H1 (cell line): ENCODE results near the gene KCTD20. TPM values are rescaled to one million over a fixed set of nuclear protein-coding genes. Genes with fewer than 3 reads are reported as not detected.

Experiments
- CTCF ChIA-PET: fragments of 300-600 bp; sonication (Branson Sonifier 250); formaldehyde crosslinking; loops from one replicate; lab custom pipeline; 2021; ENCODE audit not compliant: partially characterized antibody; lab: Charles Lee
- POLR2A ChIA-PET: fragments of 300-600 bp; sonication (Branson Sonifier 250); formaldehyde crosslinking; loops from one replicate; lab custom pipeline; 2021; ENCODE audit warnings: inconsistent platforms; ENCODE audit not compliant: partially characterized antibody; lab: Charles Lee
- DNase-seq, 2 experiments: peaks; one replicate each; pipeline versions ENCODE4 v3.0.0 to v3.0.0-alpha.2; 2010 to 2022; ENCODE audit warnings: low spot score in 2 of 2, low read depth in 1 of 2, mixed read lengths in 1 of 2
- FAIRE-seq: peaks from 2 replicates; lab custom pipeline; 2011; peaks lifted over from hg19 to GRCh38; lab: Jason Lieb, UNC
- H2AFZ ChIP-seq: 2 replicates; pipeline ENCODE4 v1.8.1; 2012; ENCODE audit warnings: low read length, inconsistent platforms
- H2AK5ac ChIP-seq: 2 replicates; pipeline ENCODE4 v1.6.1; 2013; ENCODE audit warnings: low read depth, low read length
- H2BK120ac ChIP-seq: replicated peaks from 2 replicates; pipeline ENCODE3; 2013; ENCODE audit warnings: low read depth, low read length, inconsistent platforms
- H2BK12ac ChIP-seq: 2 replicates; pipeline ENCODE4 v1.6.1; 2013; ENCODE audit warnings: low read depth, low read length
- H2BK15ac ChIP-seq: 2 replicates; pipeline ENCODE4 v1.6.1; 2013; ENCODE audit warnings: low read length
- H2BK20ac ChIP-seq: 2 replicates; pipeline ENCODE4 v1.6.1; 2013; ENCODE audit warnings: low read length
- H2BK5ac ChIP-seq: 2 replicates; pipeline ENCODE4 v1.6.1; 2013; ENCODE audit warnings: low read depth, low read length
- H3K14ac ChIP-seq: 2 replicates; pipeline ENCODE4 v1.6.1; 2013; ENCODE audit warnings: inconsistent platforms; ENCODE audit not compliant: insufficient read length
- H3K18ac ChIP-seq: 2 replicates; pipeline ENCODE4 v1.6.1; 2013; ENCODE audit warnings: low read length; ENCODE audit errors: extremely low read depth
- H3K23ac ChIP-seq: 2 replicates; pipeline ENCODE4 v1.6.1; 2013; ENCODE audit warnings: inconsistent platforms; ENCODE audit not compliant: insufficient read length
- H3K23me2 ChIP-seq: 2 replicates; pipeline ENCODE4 v1.6.1; 2013; ENCODE audit warnings: low read depth, low read length
- H3K27ac ChIP-seq: 2 replicates; pipeline ENCODE4 v1.6.1; 2011; ENCODE audit warnings: low read depth, low read length, inconsistent platforms
- H3K27me3 ChIP-seq, 4 experiments: replicated peaks in 1 of 4; 1 replicate in 1 of 4; 2 replicates in 3 of 4; pipeline versions ENCODE4 v1.6.1 to v1.8.1; 2011 to 2013; ENCODE audit warnings: low read length in 3 of 4, mild to moderate bottlenecking in 3 of 4, inconsistent platforms in 2 of 4, mixed read lengths in 2 of 4, moderate library complexity in 1 of 4; ENCODE audit not compliant: control insufficient read depth in 3 of 4, insufficient read depth in 3 of 4; ENCODE audit errors: extremely low read depth in 1 of 4
- H3K36me3 ChIP-seq, 4 experiments: 2 replicates each; pipeline versions ENCODE4 v1.6.1 to v1.8.1; 2011 to 2013; ENCODE audit warnings: mild to moderate bottlenecking in 4 of 4, low read length in 3 of 4, moderate library complexity in 2 of 4, control low read depth in 1 of 4, inconsistent platforms in 1 of 4; ENCODE audit not compliant: insufficient read depth in 4 of 4, control insufficient read depth in 2 of 4
- H3K4ac ChIP-seq: replicated peaks from 2 replicates; pipeline ENCODE3; 2013; ENCODE audit warnings: low read length, low read depth, mixed read lengths, inconsistent platforms; ENCODE audit not compliant: insufficient read length
- H3K4me1 ChIP-seq, 4 experiments: replicated peaks in 1 of 4; 1 replicate in 1 of 4; 2 replicates in 3 of 4; pipeline versions ENCODE4 v1.6.1 to v1.8.1; 2011 to 2013; ENCODE audit warnings: low read length in 3 of 4, inconsistent platforms in 2 of 4, mixed read lengths in 1 of 4; ENCODE audit not compliant: insufficient read depth in 4 of 4, control insufficient read depth in 3 of 4
- H3K4me2 ChIP-seq, 2 experiments: 2 replicates each; pipeline versions ENCODE4 v1.6.1 to v1.8.1; 2011 to 2013; ENCODE audit warnings: low read depth in 2 of 2, low read length in 2 of 2, control low read depth in 1 of 2, inconsistent platforms in 1 of 2, mild to moderate bottlenecking in 1 of 2; ENCODE audit not compliant: insufficient read depth in 1 of 2
- H3K4me3 ChIP-seq, 4 experiments: fragments of 200-600, 300-600 bp in 1 of 4; sonication (generic), shearing (Covaris generic), sonication (Bioruptor Twin) in 1 of 4; 2 replicates each; pipeline versions ENCODE4 v1.5.1 to v1.8.1; 2011 to 2016; ENCODE audit warnings: low read length in 4 of 4, low read depth in 3 of 4, control low read depth in 2 of 4, inconsistent platforms in 2 of 4, mild to moderate bottlenecking in 2 of 4, mixed read lengths in 1 of 4, moderate library complexity in 1 of 4; ENCODE audit not compliant: insufficient read depth in 2 of 4; ENCODE audit errors: extremely low read depth in 1 of 4
- H3K56ac ChIP-seq: replicated peaks from 2 replicates; pipeline ENCODE3; 2013; ENCODE audit warnings: low read depth, mild to moderate bottlenecking, mixed read lengths, low read length, inconsistent platforms; ENCODE audit not compliant: insufficient read length
- H3K79me1 ChIP-seq: 2 replicates; pipeline ENCODE4 v1.6.1; 2013; ENCODE audit warnings: low read depth, low read length, control low read depth
- H3K79me2 ChIP-seq, 2 experiments: 2 replicates each; pipeline versions ENCODE4 v1.6.1 to v1.8.1; 2012 to 2013; ENCODE audit warnings: low read length in 2 of 2, mild to moderate bottlenecking in 2 of 2, inconsistent platforms in 1 of 2; ENCODE audit not compliant: insufficient read depth in 2 of 2, control insufficient read depth in 1 of 2
- H3K9ac ChIP-seq, 4 experiments: replicated peaks in 1 of 4; 1 replicate in 1 of 4; 2 replicates in 3 of 4; pipeline versions ENCODE4 v1.6.1 to v1.8.1; 2011 to 2013; ENCODE audit warnings: low read depth in 3 of 4, low read length in 3 of 4, control low read depth in 2 of 4, mild to moderate bottlenecking in 2 of 4, moderate library complexity in 2 of 4, inconsistent platforms in 1 of 4; ENCODE audit errors: extremely low read depth in 1 of 4
- H3K9me3 ChIP-seq, 2 experiments: 2 replicates each; pipeline versions ENCODE4 v1.6.1 to v1.8.1; 2012 to 2013; ENCODE audit warnings: mild to moderate bottlenecking in 2 of 2, moderate library complexity in 2 of 2, control low read depth in 1 of 2, inconsistent platforms in 1 of 2, low read depth in 1 of 2, low read length in 1 of 2, mixed read lengths in 1 of 2; ENCODE audit not compliant: insufficient read depth in 2 of 2
- H4K20me1 ChIP-seq, 2 experiments: replicated peaks in 1 of 2; 2 replicates each; pipeline versions ENCODE3 to v1.8.1; 2011 to 2013; ENCODE audit warnings: inconsistent platforms in 2 of 2, low read length in 2 of 2, mild to moderate bottlenecking in 1 of 2; ENCODE audit not compliant: insufficient read depth in 2 of 2, control insufficient read depth in 1 of 2
- H4K5ac ChIP-seq: 2 replicates; pipeline ENCODE4 v1.6.1; 2013; ENCODE audit warnings: low read length, low read depth, mixed read lengths, inconsistent platforms; ENCODE audit not compliant: insufficient read length
- H4K8ac ChIP-seq: 2 replicates; pipeline ENCODE4 v1.8.0; 2013; ENCODE audit warnings: mild to moderate bottlenecking, moderate library complexity, low read length, inconsistent platforms; ENCODE audit not compliant: insufficient read depth; ENCODE audit errors: extremely low read depth
- H4K91ac ChIP-seq: replicated peaks from 2 replicates; pipeline ENCODE3; 2013; ENCODE audit warnings: low read length, mixed read lengths, inconsistent platforms; ENCODE audit not compliant: insufficient read length
- CEBPB ChIP-seq: IDR thresholded peaks from 2 replicates; pipeline ENCODE4 v1.6.1; 2012; ENCODE audit warnings: low read depth, low read length
- JUN ChIP-seq: IDR thresholded peaks from 2 replicates; pipeline ENCODE4 v1.6.1; 2011; ENCODE audit warnings: low read depth, mild to moderate bottlenecking, improper control_type of control experiment, low read length
- POLR2AphosphoS5 ChIP-seq: IDR thresholded peaks from 2 replicates; pipeline ENCODE4 v1.6.1; 2011; ENCODE audit warnings: low read depth, low read length
- RNF2 ChIP-seq: fragments of 200-900, 300-1000 bp; sonication (generic); IDR thresholded peaks from 2 replicates; pipeline ENCODE4 v1.7.1; 2016; ENCODE audit warnings: borderline replicate concordance, low read depth, mild to moderate bottlenecking, antibody characterized with exemption, low read length; ENCODE audit not compliant: poor library complexity, severe bottlenecking; ENCODE audit errors: missing control alignments
- TBP ChIP-seq: IDR thresholded peaks from 2 replicates; pipeline ENCODE4 v1.6.1; 2011; ENCODE audit warnings: low read depth, low read length, improper control_type of control experiment
- WGBS, 2 experiments: shearing (Covaris generic) in 1 of 2; methylation state at CpG; one replicate each; pipeline versions ENCODE4 v1.1.6 to v1.1.7; 2013 to 2015; ENCODE audit warnings: low lambda C conversion rate in 2 of 2, mixed read lengths in 2 of 2, inconsistent platforms in 1 of 2, low coverage in 1 of 2, missing lambda C conversion rate in 1 of 2; ENCODE audit not compliant: insufficient replicate concordance in 2 of 2, insufficient coverage in 1 of 2, insufficient read length in 1 of 2; ENCODE audit errors: extremely low coverage in 1 of 2, missing lambda C conversion rate in 1 of 2; 5-methylcytosine and 5-hydroxymethylcytosine counted together
- polyA plus RNA-seq, 7 experiments: library from polyadenylated mRNA; depleted of rRNA in 3 of 7; stranded (reverse) in 5 of 7; unstranded in 2 of 7; fragments of >200 nt in 5 of 7; fragments of 200-250 nt in 2 of 7; gene quantifications; 1 replicate in 5 of 7; 2 replicates in 1 of 7; 4 replicates in 1 of 7; pipeline versions ENCODE4 v1.2.1 to v1.2.3, GENCODE V29; 2011 to 2013; ENCODE audit warnings: missing spikeins in 2 of 7, mixed read lengths in 2 of 7
- total RNA-seq: library from RNA; stranded (reverse); fragmentation: NEBNext Ultra II Directional; extraction: Animal tissue kit (Norgen Biotek cat#: 25700); gene quantifications from 2 replicates; pipeline ENCODE4 v1.2.1, GENCODE V29; 2021

KCTD20 gene
- total and polyA plus RNA-seq, 2 of the 8 experiments (the other 6 are each of a cell fraction or from before 2014, with no cell fraction given): 10.1 to 26.2 TPM

DNA sequence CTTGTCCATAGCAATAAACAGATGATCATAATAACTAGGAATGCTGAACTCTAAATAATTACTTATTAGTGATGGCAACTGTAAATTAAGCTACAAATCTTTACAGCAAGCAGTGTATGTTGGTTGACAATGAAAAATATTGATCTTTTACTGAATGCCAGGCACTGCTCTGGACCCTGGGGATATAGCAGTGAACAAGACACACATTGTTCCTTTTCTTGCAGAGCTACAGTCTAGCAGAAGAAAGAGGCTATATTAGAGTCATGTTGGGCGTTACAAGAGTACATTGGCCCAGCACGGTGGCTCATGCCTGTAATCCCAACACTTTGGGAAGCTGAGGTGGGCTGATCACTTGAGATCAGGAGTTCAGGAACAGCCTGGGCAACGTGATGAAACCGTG is 11.6 kb upstream of the KCTD20 start:
- 81% methylated on average over 4 of the region's 4 CpGs; no CpG with 5 or more reads in 1 of the 2 experiments for WGBS, 2 experiments
- no peak for FAIRE-seq
- H2AK5ac ChIP-seq: no peak overlapping the region

More for the DNA sequence above, 11.6 kb upstream of the KCTD20 start:
- H3K18ac ChIP-seq: no peak overlapping the region
- no peaks in the 10 kb centered on the region for H3K27me3 ChIP-seq
- H4K5ac ChIP-seq: no peak overlapping the region
- no peaks in the 10 kb centered on the region for H3K79me2 ChIP-seq
- H2BK20ac ChIP-seq: no peak overlapping the region
- no peak overlapping the region for H4K8ac ChIP-seq
- DNase-seq: no peak
- no peak overlapping the region for H3K14ac ChIP-seq
- no peak overlapping the region for H2BK12ac ChIP-seq
- H3K79me1 ChIP-seq: no peaks in the 10 kb centered on the region
- no peak overlapping the region for H3K27ac ChIP-seq
- H2BK5ac ChIP-seq: no peak overlapping the region
- H3K56ac ChIP-seq: no peak overlapping the region
- H3K9ac ChIP-seq: no peak overlapping the region
- H2BK15ac ChIP-seq: no peak overlapping the region
- H3K36me3 ChIP-seq: no peaks in the 10 kb centered on the region
- TF ChIP-seq CEBPB: no peak
- TF ChIP-seq TBP: no peak
- no peak for TF ChIP-seq POLR2AphosphoS5
- TF ChIP-seq RNF2: no peak
- TF ChIP-seq JUN: no peak
- no peaks in the 10 kb centered on the region for H3K9me3 ChIP-seq
- no peak overlapping the region for H2AFZ ChIP-seq
- H2BK120ac ChIP-seq: no peak overlapping the region
- ChIA-PET CTCF (interaction anchor here (0.7 to 1.2 kb wide), 3 partner anchors 13 to 156 kb away, joined by 3 to 4 read pairs (median 4); no protein-coding TSS in a partner anchor), POLR2A (interaction anchor here (1.6 kb wide), 1 partner anchor 164 kb away, joined by 5 read pairs; no protein-coding TSS in a partner anchor)
- H3K23ac ChIP-seq: no peak overlapping the region
- no peaks in the 10 kb centered on the region for H3K23me2 ChIP-seq
- H4K20me1 ChIP-seq: no peaks in the 10 kb centered on the region
- no peak overlapping the region for H3K4me2 ChIP-seq
- H3K4ac ChIP-seq: no peak overlapping the region
- H3K4me3 ChIP-seq: no peak overlapping the region
- no peak overlapping the region for H4K91ac ChIP-seq
- H3K4me1 ChIP-seq: no peaks in the 10 kb centered on the region
